Activated B cell treated with CpG ODN at 0.5 μM for 24 hours (primary cell): Measurements from ENCODE around the gene IPPK. TPM values are rescaled to one million over a fixed set of nuclear protein-coding genes. Genes with fewer than 3 reads are reported as not detected.

Source experiments
- ATAC-seq: fragments of 200-7000 bp; cut with Tn5 transposase; one replicate; pipeline ENCODE4 v1.10.0; 2021; ENCODE audit warnings: low read depth, mild to moderate bottlenecking, moderate library complexity
- CTCF ChIA-PET: fragments of 350-600 bp; sonication (Branson Sonifier 250); formaldehyde crosslinking; loops from one replicate; lab custom pipeline; 2021; ENCODE audit warnings: antibody characterized with exemption; lab: Charles Lee
- POLR2A ChIA-PET: fragments of 350-600 bp; sonication (Branson Sonifier 250); formaldehyde crosslinking; loops from one replicate; lab custom pipeline; 2021; ENCODE audit warnings: antibody characterized with exemption; lab: Charles Lee
- DNase-seq: peaks from one replicate; pipeline ENCODE4 v3.0.0; 2022
- H3K27ac Mint-ChIP-seq: one replicate; pipeline ENCODE4 v1.8.0; 2020; ENCODE audit warnings: mixed read lengths
- H3K27me3 Mint-ChIP-seq: one replicate; pipeline ENCODE4 v1.8.0; 2021; ENCODE audit warnings: mixed read lengths
- H3K36me3 Mint-ChIP-seq: one replicate; pipeline ENCODE4 v1.8.0; 2021; ENCODE audit warnings: low read depth, mixed read lengths
- H3K4me1 Mint-ChIP-seq: one replicate; pipeline ENCODE4 v1.8.0; 2021; ENCODE audit warnings: mixed read lengths
- H3K4me3 Mint-ChIP-seq: one replicate; pipeline ENCODE4 v1.8.0; 2020; ENCODE audit warnings: mild to moderate bottlenecking, mixed read lengths
- H3K9me3 Mint-ChIP-seq: one replicate; pipeline ENCODE4 v1.8.0; 2020; ENCODE audit warnings: mixed read lengths
- intact Hi-C: fragments of 100-400 bp; cut with micrococcal nuclease; formaldehyde crosslinking; loops from one replicate; pipeline ENCODE4 v1.15.1; 2024
- total RNA-seq: library from RNA; stranded (reverse); gene quantifications from 2 replicates; pipeline ENCODE4 v1.2.3, GENCODE V29; 2022
- TF ChIP-seq, protein P1 (sequence below): fragments of 200-600 bp; IDR thresholded peaks from one replicate; pipeline ENCODE4 v1.8.0; 2022; ENCODE audit warnings: antibody characterized with exemption, mild to moderate bottlenecking

Gene IPPK
- total RNA-seq, 1 donor from 2014 or later, result 9.7 TPM

DNA sequence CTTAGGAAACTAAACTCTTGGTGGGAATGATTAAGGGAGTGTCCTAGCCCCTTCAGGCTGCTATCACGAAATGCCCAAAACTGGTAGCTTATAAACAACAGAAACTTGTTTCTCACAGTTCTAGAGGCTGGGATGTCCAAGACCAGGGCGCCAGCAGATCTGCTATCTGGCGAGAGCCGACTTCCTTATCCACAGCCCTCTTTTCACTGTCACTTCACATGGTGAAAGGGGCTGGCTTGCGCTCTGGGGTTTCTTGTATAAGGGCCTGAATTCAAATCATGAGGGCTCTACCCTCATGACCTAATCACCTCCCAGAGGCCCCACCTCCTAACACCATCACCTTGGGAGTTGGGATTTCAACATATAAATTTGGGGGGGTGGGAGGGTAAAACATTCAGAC is 49.1 kb downstream of the IPPK start:
- TF ChIP-seq, protein P1, sequence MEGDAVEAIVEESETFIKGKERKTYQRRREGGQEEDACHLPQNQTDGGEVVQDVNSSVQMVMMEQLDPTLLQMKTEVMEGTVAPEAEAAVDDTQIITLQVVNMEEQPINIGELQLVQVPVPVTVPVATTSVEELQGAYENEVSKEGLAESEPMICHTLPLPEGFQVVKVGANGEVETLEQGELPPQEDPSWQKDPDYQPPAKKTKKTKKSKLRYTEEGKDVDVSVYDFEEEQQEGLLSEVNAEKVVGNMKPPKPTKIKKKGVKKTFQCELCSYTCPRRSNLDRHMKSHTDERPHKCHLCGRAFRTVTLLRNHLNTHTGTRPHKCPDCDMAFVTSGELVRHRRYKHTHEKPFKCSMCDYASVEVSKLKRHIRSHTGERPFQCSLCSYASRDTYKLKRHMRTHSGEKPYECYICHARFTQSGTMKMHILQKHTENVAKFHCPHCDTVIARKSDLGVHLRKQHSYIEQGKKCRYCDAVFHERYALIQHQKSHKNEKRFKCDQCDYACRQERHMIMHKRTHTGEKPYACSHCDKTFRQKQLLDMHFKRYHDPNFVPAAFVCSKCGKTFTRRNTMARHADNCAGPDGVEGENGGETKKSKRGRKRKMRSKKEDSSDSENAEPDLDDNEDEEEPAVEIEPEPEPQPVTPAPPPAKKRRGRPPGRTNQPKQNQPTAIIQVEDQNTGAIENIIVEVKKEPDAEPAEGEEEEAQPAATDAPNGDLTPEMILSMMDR, result no peak
- Mint-ChIP-seq H3K9me3 (no peaks in the 10 kb centered on the region), H3K27ac (no peak overlapping the region), H3K36me3 (peaks cover 71% of the 10 kb centered on the region), H3K4me3 (no peak overlapping the region), H3K4me1 (no peaks in the 10 kb centered on the region), H3K27me3 (no peaks in the 10 kb centered on the region)
- no peak for ATAC-seq
- ChIA-PET CTCF (interaction anchor here (0.9 kb wide), 1 partner anchor 481 kb away, joined by 3 read pairs; no protein-coding TSS in a partner anchor), POLR2A (no interaction called here)
- no peak for DNase-seq
- intact Hi-C loops, result no loop called here

DNA sequence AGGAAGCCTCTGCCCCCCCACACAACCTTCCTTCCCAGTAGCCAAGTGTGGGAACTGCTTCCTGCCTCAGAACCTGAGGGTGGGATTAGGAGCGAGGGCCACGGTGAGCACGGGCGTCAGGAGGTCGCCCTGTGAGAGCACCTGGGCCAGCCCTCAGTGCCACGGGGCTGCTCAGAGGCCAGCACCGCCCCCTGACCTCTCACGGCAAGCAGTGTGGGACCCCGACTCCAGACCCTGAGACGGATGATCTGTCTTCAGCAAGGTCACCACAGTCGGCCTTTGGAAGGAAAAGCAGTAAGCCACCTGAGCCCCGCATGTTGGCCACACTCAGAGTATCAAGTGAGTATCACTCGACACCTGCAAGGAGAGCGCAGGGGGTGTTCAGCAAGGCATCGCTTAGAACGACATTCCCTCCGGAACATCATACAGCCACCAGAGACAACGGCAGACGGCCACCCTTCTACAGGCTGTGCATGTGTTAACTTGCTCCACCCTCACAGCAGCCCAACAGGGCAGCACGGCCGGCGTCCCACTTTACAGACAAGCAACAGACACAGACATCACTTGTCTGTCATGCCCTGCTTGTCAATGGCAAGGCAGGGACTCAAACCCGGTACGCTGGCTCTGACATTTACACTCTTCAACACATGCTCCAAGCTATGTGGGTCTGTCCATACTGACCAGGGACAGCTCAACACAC is 50.2 kb downstream of the IPPK start:
- no peaks in the 10 kb centered on the region for H3K9me3 Mint-ChIP-seq
- H3K27ac Mint-ChIP-seq, result no peak overlapping the region
- H3K36me3 Mint-ChIP-seq, result peaks cover 76% of the 10 kb centered on the region
- H3K4me3 Mint-ChIP-seq, result no peak overlapping the region
- POLR2A ChIA-PET, result no interaction called here
- no peaks in the 10 kb centered on the region for H3K27me3 Mint-ChIP-seq
- no peaks in the 10 kb centered on the region for H3K4me1 Mint-ChIP-seq
- TF ChIP-seq, protein P1, result no peak
- ATAC-seq, result no peak
- no peak for DNase-seq
- CTCF ChIA-PET, result no interaction called here
- intact Hi-C loops, result no loop called here

DNA sequence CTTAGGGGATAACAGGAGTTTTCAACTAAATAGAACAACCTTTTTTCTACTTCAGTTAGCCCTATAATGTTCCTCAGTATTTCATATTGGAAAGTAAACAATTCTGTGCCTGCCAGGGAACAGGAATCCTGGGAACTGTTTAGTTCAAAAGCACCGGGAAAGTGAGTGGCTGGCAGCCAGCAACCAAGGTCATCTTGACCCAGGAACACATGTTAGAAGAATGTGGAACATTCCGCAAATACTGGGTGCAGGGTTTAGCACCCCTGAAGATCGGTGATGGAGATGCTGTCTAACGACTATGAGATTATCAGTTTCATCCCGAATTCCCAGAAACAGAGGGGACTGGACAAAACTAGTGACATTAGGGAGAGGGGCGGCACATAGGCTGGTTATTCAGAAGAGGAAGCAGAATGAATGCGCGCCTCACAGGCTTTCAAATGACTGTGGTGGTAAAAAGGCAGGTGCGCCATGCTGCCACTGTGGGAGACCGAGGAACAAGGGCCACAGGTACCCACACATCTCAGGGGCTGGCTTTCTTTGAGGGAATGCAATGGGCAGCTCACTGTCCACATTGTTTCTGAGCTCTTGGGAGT is 51.2 kb downstream of the IPPK start:
- Mint-ChIP-seq H3K4me3 (no peak overlapping the region), H3K4me1 (no peaks in the 10 kb centered on the region), H3K27me3 (no peaks in the 10 kb centered on the region), H3K27ac (no peak overlapping the region), H3K36me3 (peaks cover 81% of the 10 kb centered on the region), H3K9me3 (no peaks in the 10 kb centered on the region)
- DNase-seq, result no peak
- intact Hi-C loops, result no loop called here
- POLR2A ChIA-PET, result no interaction called here
- no peak for ATAC-seq
- CTCF ChIA-PET, result no interaction called here
- TF ChIP-seq, protein P1, result no peak

DNA sequence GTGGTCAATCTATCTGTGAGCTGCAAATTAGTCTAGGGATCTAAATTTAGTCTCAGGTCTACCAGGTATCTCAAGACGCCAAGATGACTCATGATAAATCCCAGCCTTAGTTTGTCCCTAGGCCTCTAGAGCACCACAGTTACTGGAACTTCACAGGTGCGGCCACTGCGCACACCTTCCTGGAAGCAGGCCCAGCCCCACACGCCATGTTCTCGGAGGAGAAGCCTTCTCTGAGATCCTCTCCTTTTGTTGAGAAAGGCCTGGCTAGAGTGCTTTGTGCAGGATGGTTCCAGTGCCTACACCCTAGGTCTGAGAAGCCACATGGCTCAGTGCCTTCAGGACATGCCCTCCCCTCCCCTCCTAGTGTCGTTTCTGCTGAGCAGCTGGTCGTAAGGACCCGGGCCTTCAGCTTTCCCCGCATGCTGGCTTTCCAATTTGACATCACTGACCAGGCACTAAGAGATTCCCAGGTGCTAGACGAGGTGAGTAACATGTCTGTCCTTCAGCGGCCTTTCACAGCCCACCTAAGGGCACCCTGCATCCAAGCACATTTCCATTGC is 51.9 kb downstream of the IPPK start:
- Mint-ChIP-seq H3K4me1 (no peaks in the 10 kb centered on the region), H3K36me3 (peaks cover 84% of the 10 kb centered on the region), H3K27me3 (no peaks in the 10 kb centered on the region), H3K27ac (no peak overlapping the region), H3K9me3 (no peaks in the 10 kb centered on the region), H3K4me3 (no peak overlapping the region)
- TF ChIP-seq, protein P1, result no peak
- intact Hi-C loops, result no loop called here
- ChIA-PET CTCF (no interaction called here), POLR2A (no interaction called here)
- DNase-seq (no peak), ATAC-seq (no peak)

DNA sequence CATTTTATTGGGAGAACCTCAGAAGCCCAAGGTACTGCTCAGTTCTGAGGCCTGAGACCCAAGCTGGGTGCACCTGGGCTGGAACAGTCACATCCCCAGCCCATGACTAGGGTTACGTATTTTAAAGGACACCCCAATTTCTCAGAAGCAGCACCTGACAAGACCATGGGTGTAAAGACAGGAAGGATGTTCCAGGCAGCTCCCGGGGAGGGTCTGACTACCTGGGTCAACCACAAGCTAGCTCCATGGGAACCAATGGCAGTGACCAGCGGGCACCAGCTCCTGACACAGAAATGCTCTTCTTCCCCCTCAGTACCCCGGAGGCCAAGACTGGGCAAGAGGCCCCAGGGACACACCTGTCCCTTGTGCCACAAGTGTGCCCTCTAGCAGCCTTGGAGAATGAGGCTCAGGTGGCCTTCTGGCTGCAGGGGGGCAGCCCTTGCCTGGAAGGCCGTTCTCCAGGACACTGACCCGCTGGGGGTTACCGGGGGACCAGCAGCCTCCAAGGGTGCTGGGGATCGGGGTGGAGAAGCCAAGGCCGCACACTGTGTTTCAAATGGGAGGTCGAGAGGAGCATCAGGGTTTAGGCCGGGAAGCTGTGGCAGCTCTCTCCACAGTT is 52.6 kb downstream of the IPPK start:
- H3K27me3 Mint-ChIP-seq, result no peaks in the 10 kb centered on the region
- intact Hi-C loops, result no loop called here
- ATAC-seq (no peak), DNase-seq (no peak)
- H3K36me3 Mint-ChIP-seq, result peaks cover 84% of the 10 kb centered on the region
- no peaks in the 10 kb centered on the region for H3K4me1 Mint-ChIP-seq
- H3K9me3 Mint-ChIP-seq, result no peaks in the 10 kb centered on the region
- CTCF ChIA-PET, result no interaction called here
- H3K4me3 Mint-ChIP-seq, result no peak overlapping the region
- TF ChIP-seq, protein P1, result no peak
- H3K27ac Mint-ChIP-seq, result no peak overlapping the region
- POLR2A ChIA-PET, result no interaction called here
